ENCODE data around the gene TUBA1C.

TUBA1C gene

DNA sequence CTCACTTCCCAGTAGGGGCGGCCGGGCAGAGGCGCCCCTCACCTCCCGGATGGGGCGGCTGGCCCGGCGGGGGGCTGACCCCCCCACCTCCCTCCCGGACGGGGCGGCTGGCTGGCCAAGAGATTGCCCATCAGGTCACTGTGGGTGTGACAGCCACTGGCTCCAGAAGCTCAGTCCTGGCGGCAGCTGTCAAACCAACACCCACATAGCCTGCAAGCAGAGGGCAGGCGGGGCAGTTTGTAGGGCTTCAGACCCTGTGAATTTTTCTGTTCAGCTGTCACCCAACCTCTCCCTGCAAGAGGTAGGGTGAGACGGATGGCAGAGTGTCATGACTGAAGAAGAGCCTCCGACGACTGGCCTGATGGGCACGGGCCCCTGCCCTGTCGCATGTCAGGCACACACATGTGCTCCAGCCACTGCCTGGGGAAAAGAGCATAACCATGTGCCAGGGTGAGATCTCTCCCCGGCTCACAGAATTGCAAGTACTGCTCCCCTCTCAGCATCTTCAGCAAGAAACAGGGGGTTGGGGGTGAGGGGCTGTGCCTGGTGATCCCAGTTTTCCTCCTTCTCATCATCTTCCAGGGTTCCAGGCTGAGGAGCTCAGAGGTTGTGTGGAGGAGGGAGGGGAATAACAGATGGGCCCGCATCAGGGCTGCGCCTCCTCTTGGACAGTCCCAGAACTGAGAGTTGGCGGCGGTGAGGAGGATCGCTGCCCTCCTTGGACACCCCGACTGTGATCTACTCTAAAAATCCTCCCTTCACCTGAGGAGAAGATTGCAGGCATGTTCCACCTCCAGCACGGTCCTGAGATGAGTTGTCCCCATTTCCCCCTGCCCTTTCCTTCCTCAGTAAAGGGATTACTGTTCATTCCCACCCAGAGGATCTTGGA is 18.9 kb downstream of the TUBA1C start:
- no peak for ATAC-seq
- DNase-seq: no peak

DNA sequence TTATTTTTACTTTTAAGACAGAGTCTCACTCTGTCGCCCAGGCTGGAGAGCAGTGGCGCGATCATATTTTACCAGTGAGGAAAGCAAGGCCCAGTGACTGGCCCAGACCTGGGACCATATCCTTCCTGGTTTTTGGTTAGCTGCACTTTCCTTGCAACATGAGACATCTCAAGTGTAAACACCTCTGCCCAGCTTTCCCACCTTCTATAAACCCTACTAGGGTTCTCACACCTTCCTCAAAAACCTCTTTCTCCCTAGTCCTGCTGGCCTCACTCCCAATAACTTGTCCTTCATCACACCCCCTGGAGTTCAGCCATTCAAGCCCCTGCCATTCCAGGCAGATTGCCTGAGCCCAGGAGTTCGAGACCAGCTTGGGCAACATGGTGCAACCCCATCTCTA is 19.8 kb downstream of the TUBA1C start:
- DNase-seq (no peak), ATAC-seq (no peak)

DNA sequence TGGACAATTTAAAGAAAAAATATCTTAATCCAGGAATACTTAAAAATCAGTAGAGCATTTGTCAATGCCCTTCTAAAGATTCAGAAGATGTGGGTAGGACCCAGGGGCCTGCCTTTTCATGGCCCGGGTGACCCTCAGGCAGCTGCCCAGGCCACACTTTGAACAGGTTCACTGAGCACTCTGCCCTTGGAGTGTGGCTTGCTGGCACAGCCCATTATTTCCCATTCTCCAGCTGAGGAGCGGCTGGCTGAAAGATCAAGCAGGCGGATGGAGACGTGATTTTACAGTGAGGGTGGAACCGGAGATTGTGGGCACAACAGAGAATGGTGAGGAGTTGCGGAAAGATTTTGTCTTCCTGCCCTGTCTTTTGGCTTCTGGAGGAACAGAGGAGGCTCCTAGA is 23.0 kb downstream of the TUBA1C start:
- ATAC-seq: no peak
- no peak for DNase-seq

DNA sequence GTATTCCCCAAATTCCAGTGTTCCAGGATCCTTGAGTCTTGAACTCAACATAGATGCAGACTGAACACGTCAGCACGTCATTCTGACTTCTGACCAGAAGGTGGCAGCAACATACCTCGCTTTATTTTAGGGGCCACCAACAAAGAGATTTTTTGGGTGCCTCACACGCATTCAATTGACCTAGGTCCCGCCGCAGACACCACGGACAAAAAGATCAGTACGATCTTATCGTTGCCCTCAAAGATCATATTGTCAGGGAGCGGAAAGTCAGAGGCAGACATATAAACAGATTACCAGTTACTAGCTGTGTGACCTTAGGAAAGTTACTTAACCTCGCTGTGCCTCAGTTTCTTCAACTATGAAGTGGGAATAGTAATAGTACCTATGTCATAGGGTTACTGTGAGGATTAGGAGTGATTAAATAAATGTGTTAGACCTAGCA is 23.6 kb downstream of the TUBA1C start:
- ATAC-seq: peak; percentile 69
- DNase-seq: peak; percentile 70

DNA sequence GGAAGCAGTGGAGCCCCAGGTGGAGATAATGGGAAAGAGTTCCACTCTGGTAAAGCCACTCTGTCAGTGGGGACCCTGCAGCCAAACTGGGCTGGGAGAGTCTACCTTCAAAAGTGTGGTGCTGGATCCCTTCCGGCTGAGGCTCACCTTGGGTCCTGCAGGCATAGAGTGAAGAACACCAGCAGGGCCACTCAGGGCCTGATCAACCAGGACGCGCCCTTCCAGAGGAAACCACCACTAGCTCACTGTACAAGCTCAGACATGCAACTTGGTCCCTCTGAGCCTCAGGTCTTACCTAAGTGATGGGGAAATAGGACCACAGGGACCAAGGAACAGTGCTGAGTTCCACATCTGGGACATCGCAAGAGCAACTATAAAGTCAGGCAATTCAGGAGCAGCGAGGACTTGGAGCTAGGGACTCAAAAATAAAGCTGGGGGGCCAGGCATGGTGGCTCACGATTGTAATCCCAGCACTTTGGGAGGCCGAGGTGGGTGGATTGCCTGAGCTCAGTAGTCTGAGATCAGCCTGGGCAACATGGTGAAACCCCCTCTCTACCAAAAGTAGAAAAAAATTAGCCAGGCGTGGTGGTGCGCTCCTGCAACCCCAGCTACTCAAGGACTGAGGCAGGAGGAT is 24.2 kb downstream of the TUBA1C start:
- DNase-seq (no peak), ATAC-seq (no peak)

DNA sequence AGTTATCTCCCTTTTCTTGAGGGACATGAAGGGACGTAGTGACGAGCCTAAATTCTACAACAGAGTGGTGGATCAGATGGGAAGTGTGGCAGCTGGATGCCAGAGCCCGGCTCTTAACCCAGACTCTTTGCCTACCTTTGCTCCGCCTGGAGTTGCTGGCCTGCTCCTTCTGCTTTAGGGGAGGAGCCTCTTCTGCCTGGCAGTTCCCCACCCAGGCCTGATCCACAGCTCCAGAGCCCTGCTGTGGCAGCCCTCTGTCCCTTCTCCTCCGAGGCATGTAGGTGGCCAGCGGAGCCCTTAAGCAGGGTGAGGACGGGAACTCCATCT is 27.8 kb downstream of the TUBA1C start:
- DNase-seq: no peak
- no peak for ATAC-seq

DNA sequence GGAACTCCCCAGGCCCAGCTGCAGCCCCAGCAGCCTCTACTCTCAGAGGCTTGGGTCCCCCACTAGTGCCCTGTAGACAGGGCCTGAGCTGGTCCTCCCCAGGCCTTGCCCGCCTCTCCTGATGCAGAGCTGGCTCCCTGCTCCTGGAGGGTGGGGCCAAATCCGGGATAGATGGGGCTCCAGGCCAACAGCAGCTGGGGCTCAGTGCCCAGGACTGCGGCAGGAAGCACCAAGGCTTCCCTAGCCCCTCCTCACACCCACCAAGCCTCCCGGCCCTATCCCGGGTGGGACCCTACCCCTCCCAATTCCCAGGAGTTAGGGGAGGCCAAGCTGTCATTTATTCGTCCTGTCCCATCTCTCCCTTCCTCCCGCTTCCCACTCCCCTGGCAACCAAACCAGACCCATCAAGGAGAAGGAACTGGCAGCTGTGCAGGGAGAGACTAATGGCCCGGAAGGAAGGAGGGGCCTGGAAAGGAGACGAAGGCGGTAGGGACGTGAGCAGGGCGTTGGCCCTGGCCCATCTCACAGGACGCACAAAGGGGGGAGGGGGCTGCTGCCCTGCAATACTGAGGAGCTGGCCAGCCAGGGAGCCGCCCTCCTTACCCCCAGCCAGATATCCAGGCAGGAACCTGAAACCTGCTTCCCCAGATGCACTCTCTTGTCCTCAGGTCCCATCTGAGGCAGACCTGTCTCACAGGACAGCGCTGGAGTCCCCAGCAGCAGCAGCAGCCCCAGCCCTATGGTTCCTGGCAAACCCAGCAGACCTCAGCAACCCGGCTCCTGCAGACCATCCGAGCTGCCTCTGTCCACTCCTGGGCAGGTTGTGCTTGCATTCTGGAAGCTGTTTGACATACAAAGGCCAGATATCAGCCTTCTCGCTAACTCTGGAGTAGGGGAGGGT is 28.4 kb downstream of the TUBA1C start:
- DNase-seq (no peak), ATAC-seq (no peak)

DNA sequence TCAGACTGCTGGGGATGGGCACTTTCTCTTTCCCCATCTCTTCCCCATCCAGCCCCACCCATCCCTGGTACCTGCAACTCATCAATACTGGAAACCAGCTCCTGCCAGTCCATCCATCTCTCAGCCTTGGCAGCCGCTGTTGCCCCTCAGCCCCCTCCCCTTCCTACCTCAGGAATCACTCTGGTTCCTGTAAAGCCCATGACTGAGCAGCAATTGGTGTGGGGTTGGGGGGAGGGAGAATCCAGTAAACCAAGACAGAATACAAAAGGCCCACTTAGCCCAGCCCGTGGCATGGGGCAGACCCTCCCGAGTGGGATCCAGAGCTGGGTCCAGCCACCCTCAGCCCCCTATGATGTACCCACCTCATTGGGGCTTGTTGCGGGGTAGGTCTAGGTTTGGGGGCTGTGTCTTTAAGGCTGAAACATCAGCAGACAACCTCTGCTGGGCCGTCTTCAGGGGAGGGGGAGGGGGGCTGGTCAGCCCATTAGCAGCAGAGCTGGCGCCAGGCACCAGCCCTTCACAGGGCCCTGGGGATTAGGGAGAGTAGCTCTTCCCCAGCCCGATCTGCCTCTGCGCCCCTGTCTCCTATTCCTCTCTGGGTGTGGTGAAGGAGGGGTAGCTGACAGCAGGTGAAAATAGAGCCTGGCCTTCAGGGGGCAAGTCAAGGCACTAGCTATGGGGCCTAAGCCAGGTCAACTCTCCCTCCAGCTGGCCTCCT is 29.4 kb downstream of the TUBA1C start:
- ATAC-seq (no peak), DNase-seq (no peak)

DNA sequence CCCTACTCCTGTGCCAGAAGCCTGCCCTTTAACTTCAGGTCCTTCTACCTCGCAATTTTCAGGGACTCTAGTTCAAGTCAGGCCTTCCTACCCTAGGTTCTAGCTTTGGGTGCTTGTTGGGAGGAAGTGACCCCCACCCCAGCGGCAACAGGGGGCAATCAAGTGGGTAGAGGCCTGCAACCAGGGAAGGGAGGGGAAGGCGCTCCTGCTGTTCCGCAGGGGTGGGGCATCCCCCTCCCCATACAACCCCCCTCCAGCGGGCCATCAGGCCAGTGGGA is 29.9 kb downstream of the TUBA1C start:
- DNase-seq (no peak), ATAC-seq (no peak)

DNA sequence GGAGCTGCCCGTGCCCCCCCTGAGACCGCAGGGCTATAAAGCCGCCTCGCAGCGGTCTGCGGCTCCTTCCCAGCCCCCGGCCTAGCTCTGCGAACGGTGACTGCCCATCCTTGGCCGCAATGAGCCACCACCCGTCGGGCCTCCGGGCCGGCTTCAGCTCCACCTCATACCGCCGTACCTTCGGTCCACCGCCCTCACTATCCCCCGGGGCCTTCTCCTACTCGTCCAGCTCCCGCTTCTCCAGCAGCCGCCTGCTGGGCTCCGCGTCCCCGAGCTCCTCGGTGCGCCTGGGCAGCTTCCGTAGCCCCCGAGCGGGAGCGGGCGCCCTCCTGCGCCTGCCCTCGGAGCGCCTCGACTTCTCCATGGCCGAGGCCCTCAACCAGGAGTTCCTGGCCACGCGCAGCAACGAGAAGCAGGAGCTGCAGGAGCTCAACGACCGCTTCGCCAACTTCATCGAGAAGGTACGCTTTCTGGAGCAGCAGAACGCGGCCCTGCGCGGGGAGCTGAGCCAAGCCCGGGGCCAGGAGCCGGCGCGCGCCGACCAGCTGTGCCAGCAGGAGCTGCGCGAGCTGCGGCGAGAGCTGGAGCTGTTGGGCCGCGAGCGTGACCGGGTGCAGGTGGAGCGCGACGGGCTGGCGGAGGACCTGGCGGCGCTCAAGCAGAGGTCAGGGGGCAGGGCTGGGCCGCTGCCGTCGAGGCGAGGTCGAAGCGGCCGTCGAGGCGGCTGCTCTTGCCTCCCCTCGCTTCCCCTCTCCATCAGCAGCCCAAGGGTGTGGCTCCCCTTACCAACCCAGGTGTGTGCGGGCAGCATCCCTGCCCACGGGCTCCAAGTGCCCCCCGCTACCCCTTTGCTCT is 30.4 kb downstream of the TUBA1C start, which contains the start of gene PRPH:
TSS of gene PRPH (plus strand) at position 66 of the 855 bp plus-strand sequence. CDS start at position 120, 54 bp downstream.
- ATAC-seq (no peak), DNase-seq (no peak)

DNA sequence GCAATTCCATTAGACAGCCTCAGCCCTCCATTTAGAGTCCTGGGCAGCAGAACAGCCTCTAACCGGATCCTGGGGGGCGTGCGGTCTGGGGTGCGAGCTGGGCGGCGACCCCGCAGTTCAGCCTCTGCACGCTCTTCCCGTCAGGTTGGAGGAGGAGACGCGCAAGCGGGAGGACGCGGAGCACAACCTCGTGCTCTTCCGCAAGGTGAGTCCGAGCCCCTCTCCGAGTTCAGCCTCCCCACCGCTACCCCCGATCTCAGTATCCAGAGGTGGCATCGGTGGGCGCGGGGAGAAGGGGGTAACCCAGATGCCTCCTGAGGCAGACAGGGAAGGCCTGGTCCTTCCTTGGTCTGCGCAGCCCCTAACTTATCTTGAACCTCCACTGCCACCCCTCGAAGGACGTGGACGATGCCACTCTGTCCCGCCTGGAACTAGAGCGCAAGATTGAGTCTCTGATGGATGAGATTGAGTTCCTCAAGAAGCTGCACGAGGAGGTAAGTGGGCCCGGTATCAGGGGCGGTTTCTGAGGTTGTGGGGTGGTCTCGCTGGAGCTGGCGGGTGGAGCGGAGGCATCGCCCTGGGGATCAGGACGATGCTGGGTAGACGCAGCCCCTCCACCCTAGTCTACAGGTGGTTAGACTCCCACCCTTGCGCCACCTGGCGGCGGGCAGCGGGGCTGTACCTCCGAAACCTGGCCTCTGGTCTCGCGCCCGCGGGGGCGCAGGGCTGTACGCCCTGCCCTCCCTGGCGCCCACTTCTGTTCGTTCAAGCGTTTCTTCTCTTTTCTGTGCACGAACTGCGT is 31.4 kb downstream of the TUBA1C start:
- ATAC-seq: peak; percentile 64
- peak; percentile 81 for DNase-seq

DNA sequence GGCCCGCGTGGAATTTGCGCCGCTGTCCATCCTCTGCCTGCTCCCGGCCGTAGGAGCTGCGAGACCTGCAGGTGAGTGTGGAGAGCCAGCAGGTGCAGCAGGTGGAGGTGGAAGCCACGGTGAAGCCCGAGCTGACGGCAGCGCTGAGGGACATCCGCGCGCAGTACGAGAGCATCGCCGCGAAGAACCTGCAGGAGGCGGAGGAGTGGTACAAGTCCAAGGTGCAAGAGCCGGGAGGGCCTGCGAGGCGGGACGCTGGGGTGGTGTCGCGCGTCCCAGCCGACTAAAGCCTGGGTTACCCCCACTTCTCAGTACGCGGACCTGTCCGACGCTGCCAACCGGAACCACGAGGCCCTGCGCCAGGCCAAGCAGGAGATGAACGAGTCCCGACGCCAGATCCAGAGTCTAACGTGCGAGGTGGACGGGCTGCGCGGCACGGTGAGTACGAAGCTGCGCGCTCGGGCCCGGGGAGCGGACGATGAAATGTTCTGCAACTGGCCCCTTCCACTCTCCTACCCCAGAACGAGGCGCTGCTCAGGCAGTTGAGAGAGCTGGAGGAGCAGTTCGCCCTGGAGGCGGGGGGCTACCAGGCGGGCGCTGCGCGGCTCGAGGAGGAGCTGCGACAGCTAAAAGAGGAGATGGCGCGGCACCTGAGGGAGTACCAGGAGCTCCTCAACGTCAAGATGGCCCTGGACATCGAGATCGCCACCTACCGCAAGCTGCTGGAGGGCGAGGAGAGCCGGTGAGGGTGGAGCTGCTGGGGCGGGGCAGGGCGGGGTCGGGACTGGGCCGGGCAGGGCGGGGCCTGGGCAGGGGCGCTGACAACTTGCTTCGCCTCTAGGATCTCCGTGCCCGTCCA is 32.2 kb downstream of the TUBA1C start:
- ATAC-seq (peak; percentile 64), DNase-seq (peak; percentile 50)

DNA sequence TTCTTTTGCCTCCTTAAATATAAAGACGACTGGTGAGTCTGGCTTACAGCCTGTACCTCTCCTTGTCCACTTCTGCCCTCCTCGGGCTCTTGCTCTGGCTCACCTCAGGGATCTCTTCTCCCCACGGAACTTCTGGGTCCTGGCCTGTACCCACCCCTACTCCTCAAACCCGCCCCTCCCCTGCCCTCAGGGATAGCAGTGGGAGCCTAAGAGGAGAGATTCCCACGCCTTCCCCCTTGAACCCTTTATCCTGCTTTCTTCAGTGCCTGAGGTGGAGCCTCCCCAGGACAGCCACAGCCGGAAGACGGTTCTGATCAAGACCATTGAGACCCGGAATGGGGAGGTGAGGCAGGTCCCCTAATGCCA is 32.8 kb downstream of the TUBA1C start:
- ATAC-seq (no peak), DNase-seq (no peak)

DNA sequence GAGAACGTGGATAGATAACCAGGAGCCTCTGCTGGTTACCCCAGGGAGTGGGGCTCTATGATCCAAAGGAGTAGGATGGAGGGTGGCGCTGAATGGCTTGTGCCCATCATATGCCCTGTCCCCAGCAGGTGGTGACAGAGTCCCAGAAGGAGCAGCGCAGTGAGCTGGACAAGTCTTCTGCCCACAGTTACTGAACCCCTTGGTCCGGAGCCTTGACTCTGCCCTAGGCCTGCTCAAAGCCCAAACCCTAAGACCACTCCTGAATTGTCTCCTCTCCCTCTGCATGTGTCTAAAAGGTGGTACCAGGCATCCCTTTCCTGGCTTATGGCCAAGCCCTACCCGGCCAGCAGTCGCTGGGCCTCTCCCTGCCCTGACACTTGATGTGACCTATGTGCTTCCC is 33.3 kb downstream of the TUBA1C start:
- no peak for ATAC-seq

DNA sequence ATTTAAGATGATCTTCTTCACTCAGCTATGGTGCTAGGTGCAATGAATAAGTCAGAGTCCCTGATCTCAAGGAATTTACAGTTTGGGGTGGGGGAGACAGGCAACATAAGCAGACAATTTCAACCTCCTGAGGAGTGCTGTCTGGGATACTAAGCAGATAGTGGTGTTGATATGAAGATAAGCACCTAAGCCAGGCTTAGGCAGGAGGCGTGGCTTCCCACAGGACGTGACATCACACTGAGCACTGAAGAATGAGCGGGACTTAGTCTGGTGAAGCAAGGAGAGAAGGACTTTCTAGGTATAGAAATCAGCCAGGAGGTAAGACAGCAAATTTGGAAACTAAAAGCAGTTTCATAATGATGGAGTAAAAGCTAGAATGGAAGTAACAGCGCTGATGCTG is 36.9 kb downstream of the TUBA1C start:
- DNase-seq (peak; percentile 28), ATAC-seq (no peak)

More for the DNA sequence above, 33.3 kb downstream of the TUBA1C start:
- DNase-seq: no peak

DNA sequence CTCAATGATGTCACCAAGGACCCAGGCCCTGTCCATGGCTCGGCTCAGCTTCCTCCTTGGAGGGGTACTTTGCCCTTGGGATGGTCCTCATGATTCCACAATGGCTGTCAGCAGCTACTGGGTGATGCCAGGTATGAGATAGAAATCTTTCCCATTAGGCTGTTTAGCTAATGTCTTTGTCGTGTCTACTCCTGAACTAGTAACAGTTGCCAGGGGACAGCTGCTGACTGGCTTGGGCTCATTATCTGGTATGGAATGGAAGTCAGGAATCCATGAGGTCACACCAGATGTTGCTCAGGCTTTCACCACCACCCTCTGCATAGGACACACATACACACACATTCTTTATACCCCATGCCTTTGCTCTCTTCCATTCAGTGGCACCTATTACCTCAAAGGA is 39.3 kb downstream of the TUBA1C start:
- DNase-seq (no peak), ATAC-seq (no peak)

DNA sequence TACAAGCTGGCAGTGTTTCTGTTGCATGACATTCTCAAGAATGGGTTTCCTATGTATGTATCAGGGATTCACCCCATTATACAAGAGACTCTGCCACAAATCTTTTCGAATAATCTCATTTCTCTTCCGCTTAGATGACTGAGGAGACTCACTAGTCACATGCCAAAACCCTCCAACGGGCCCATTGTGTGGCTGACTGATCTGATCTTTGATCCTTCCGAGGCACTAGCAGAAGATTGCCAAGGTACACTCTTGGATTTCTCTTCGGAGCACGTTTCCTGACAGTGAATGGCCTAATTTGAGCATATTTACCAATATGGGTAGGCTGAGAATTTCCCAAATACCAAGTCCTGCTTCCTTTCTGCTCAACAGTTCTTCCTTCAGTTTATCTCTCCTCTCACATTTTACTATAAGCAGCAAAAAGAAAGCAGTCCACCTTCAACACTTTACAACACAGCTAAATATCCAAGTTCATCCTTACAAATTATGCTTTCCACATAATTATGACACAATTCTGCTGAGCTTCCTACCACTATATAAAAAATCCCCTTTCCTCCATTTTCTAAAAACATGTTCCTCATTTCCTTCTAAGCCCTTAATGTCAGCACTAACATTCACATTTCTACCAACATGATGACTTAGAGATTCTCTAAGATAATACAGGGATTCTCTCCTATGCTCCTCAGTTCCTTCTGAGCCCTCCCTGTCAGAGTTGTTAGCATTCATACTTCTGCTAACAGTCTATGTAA is 41.1 kb downstream of the TUBA1C start:
- DNase-seq: no peak
- no peak for ATAC-seq

DNA sequence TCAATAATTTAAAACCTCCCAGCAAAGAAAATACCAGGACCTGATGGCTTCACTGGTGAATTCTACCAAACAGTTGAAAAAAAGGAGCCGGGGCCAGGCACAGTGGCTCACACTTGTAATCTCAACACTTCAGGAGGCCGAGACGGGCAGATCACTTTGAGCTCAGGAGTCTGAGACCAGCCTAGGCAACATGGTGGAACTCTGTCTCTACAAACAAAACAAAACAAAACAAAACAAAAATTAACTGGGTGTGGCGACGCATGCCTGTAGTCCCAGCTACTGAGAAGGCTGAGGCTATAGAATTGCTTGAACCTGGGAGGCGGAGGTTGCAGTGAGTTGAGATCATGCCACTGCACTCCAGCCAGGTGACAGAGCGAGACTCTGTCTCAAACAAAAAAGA is 44.5 kb downstream of the TUBA1C start:
- no peak for DNase-seq
- no peak for ATAC-seq

All from stimulated activated naive CD8-positive, alpha-beta T cell treated with anti-CD3 and anti-CD28 coated beads, Interleukin-15, Interleukin-2, amounts not matched to agents 100 U/mL and 50 U/mL, for 24 hours (primary cell).